HG02938 (cell line): ENCODE results near the gene GLB1L3.
"Not testable (repeated sequence)": the region's sequence is repeated elsewhere in the genome, so short reads cannot be mapped to it uniquely, and the experiment has no call there.

Experiments
- ATAC-seq: cut with Tn5 transposase; IDR thresholded peaks from one replicate; pipeline ENCODE4 v1.9.1; 2021; ENCODE audit warnings: mild to moderate bottlenecking, moderate library complexity; ENCODE audit not compliant: unreplicated experiment

GLB1L3 gene

DNA sequence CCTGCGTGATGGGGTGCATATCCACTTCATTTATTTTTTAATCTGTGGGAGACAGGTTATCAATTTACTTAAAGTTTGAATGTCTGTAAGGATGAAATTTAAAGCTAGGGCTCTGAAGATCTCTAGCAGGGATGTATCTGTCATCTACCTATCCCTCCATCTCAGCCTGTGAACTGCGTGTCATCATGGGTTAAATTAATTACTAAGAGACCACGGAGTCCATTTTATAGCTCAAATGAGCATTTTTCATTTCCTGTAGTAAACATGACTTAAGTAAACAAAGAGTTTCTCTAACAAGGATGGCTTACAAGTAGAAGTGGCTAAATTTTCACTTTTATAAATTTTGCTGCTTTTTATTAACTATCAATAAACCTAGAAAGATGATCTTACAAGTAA, 2.9 kb upstream of the GLB1L3 start:
- ATAC-seq = no peak

DNA sequence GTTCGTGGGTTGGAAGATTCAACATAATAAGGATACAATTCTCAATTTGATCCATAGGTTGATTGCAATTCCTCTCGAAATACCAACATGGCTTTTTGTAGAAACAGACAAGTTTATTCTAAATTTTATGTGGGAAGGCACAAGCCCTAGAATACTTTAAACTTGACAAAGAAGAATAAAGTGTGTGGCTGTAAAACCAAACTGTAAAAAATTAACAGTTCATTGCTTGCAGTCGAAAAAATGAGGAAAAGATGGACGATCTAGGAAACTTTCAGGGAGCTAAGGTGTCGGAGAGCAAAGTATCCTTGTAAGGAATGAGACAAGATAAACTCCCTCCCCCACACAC, 1.0 kb upstream of the GLB1L3 start:
- ATAC-seq = no peak

DNA sequence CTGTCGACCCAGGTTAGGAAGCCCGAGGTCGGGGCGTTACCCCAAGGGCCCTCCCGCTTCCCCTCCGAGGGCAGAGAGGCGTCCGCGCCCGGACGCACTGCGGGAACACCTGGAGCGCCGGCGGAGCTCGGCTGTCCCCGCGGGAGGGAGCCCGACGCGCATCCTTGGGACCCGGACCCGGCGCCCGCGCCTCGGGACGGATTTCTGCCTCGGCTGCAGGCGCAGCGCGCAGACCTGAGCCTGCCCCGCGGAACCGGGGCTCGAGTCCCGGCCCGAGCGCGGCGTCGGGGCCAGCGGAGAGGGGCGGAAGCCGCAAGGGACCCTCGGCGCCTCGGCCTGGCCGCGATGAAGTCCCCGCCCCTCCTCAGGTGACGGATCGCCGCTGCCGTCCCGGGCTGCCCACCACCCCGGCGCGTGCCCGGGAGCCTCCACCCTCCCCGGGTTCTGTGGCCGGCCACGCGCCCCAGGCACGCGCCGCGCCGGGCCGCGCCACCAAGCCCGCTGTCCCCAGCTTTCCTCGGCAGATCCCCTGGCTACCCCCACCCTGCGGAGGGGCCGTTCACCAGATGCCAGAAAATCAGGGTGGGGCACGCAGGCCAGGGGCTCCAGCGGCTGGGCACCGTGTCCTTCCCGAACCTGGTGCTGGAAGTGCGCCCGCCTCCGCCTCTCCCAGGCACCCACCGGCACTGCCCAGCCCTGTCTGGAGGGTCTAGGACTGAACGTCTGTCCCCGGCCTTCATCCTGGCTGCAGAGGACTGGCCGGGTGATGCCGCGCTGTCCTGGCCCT, 410 bp downstream of the GLB1L3 start:
- peak; percentile 32 for ATAC-seq

DNA sequence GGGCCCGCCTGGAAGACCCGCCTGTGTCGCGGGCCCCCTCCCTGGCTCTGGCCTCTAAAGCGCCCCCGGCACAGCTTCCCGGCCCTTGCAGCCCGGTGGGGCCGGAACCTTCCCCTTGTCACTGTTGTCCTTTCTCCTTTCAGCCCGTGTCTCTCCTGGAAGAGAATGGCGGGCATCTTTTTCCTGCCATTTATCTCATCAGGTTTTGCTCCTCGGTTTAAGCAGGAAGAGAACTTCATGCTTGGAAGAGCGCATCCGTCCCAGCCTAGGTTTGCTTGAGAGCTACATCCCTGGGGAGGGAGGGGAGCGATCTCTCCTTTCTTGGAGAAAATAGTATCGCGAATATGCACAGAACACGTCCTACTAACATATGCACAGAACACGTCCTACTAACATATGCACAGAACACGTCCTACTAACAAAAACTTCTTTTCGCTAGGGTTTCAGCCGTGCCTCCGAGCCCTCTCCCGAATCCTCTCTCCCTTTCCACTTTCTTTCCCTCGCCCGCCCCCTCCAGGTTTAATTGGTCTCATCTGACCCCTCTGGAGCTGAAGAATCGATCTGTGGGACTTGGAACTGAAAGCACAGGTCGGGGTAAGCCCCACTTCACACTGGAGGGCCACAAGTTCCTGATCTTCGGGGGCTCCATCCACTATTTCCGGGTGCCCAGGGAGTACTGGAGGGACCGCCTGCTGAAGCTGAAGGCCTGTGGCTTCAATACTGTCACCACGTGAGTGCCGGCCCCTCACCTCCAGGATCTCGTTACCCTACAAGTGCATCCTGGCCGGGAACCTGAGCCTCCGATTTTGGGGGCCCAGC, 1.2 kb downstream of the GLB1L3 start:
- no peak for ATAC-seq

DNA sequence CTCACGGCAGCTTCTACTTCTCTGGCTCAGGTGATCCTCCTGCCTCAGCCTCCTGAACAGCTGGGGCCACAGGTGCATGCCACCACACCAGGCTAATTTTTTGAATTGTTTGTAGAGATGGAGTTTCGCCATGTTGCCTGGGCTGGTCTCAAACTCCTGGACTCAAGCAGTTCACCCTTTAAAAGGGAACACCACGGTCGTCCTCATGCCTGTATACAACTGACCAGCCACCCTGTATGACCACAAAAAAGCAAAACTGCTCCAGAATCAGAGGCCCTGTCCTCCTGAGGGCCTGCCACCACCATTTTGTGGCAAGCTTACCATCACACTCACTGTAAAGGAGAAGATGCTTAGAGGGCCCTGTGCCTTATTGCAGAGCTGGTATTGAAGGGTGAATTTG, 2.2 kb downstream of the GLB1L3 start:
- ATAC-seq = no peak

DNA sequence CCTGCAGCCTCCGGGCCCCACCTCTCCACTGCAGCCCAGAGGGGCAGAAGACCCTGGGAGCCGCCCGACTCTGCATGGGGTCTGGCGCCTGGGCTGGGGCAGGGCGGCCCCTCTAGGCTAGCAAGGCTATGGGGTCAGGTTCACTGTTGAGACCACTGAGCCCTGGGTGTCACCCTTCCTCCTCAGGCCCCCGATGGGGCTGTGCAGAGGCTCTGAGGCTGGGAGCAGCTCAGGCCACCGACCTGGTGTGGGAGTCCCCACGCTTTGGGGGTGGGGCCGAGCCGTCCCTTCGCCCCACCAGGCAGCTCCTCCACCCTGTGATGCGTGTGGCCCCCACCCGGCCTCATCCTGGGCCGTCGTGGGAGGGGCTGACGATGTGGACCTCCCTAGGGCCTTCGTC, 5.5 kb downstream of the GLB1L3 start:
- ATAC-seq = not testable (repeated sequence)

DNA sequence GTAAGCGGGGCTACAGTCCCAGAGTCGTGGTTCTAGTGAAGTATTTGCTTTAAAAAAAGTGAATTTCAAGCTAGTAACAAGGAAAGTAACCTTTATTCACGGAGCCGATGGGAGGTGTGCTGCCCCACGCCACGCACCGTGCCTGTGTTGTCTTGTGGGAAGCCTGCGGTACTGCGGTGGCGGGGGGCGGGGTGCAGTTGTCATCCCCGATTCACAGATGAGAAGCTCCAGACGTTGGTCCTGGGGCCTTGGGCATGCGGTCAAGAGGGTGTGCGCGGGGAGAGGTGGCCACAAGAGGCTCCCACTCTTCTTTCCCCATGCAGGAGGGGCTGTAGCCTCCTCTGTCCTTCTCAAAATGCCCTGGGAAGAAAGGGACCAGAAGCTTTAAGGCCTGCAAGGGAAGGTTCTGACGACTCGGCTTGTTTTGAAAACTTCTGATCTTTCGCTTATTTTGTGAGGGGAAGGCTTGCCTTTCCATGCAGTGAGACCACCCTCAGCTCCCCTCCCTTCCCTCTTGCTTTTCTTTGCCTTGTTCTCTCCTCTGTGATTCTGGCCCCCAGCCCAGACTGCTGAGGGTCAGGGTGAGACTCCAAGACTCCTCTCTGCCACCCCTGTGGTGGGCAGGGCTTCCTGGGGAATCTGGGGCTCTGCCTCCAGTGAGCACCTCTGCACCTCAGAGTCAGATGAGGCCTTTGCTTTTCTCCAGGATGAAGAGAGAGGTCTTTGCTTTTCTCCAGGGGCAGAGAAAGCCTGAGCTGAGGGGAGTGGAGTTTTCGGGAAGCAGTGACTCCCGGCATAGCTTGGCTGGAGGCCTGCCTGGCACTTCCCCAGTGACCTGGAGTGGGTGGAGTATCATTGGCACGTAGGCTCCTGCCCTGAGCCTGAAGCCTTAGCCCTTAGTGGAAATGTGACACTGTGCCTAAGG, 6.2 kb downstream of the GLB1L3 start:
- ATAC-seq = no peak

DNA sequence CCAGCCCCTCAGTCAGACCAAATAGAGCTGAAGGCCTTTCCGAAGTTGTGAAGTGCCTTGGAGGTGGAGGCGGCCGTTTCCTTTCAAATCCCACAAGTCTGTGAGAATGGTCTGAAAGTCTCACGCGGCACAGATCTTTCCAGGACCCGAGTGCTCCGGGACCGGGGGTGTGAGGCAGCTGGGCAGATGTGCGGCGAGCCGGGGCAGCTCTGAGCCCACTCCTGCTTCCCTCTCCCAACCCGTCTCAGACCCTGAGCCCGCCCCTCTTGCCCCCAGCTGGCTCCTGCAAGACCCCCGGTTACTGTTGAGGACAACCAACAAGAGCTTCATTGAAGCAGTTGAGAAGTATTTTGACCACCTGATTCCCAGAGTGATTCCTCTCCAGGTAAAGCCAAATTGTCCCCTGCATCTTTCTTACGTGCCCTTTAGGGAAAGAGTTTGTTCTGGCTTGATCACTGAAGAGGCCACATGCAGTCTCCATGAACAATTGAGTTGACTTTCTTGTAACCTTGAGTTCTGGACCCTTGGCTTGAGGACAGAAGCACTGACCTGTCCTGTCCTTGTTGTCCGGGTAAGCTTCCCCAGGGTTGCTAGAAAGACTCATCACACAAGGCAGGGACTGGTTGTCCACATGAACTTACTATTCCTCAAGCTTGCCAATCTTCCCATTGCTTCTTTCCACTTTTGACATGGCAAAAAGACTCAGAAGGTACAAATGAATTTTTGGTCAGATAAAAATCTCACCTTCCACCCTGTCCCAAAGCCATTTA, 7.5 kb downstream of the GLB1L3 start:
- ATAC-seq = no peak

DNA sequence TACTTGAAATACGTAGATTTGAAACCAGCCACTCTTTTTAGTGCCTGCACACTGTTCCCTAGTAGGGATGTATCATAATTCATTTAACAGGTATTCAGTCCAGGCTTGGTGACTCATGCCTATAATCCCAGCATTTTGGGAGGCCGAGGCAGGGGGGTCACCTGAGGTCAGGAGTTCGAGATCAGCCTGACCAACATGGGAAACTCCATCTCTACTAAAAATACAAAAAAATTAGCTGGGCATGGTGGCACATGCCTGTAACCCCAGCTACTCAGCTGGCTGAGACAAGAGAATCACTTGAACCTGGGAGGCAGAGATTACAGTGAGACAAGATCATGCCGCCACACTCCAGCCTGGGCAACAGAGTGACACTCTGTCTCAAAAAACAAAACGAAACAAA, 8.2 kb downstream of the GLB1L3 start:
- ATAC-seq = not testable (repeated sequence)

DNA sequence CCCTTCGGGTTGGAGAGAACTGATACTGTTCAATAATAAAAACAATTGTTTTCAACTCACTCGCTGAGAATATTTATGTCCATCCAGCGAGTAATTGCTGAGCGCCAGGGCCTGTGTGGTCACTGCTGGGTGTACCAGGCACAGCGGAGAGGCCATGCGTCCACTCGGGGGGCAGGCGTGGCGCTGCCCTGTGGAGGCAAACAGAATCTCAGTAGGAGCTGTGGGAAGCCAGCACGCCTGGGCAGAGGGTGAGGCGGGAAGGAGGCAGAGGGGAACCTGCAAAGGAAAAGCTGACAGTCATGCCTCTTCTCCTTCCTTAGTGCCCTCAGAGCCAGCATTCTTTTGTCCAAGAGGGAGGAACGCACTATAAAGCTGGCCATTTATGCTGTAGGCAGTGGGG, 11.4 kb downstream of the GLB1L3 start:
- ATAC-seq = no peak

DNA sequence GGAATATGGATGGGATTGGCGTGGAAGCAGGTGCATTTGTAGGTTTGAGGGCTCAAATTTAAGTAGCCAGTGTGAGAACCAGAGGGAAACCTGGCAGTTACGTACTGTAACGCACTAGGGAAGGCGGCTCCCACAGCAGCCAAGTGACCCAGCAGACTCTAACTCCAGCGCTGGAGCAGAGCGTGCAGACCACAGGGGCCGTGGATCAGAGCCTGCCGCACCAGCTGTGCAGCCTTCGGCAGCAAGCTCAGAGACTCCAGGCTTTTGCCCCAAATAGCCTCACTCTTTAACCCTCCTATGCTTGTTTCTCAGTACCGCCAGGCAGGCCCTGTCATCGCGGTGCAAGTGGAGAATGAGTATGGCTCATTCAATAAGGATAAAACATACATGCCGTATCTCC, 12.3 kb downstream of the GLB1L3 start:
- ATAC-seq = no peak

DNA sequence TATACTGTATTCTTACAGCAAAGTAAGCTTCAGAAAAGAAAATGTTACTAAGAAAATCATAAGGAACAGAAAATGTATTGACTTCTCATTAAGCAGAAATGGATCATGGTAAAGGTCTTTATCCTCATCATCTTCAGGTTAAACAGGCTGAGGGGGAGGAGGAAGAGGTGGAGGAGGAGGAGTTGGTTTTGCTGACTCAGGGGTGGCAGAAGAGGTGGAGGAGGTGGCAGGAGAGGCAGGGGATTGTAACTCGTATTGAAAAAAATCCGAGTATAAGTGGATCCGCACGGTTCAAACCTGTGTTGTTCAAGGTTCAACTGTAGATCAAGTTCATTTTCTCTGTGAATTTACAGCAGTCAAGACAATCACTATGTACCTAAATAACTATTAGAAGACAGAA, 13.0 kb downstream of the GLB1L3 start:
- ATAC-seq = no peak

DNA sequence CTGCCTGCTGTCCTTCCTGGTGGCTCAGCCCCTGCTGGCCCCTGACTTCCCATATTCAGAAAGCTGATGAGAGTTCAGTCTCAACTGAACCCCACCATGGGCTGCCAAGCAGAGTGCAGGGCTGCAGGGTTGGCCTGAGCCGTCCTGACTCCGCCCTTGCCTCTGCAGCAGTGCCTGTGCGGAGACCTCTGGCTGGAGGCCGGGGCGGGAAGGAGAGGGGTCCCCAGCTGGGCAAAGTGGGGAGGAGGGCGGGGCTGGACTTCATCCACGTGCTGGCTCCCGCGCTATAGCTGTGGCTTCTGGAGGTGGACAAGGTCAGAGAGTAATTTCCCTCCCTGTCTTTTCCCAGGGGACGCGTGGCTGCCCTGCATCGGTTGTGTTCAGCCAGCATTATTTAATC, 13.6 kb downstream of the GLB1L3 start:
- ATAC-seq = no peak

DNA sequence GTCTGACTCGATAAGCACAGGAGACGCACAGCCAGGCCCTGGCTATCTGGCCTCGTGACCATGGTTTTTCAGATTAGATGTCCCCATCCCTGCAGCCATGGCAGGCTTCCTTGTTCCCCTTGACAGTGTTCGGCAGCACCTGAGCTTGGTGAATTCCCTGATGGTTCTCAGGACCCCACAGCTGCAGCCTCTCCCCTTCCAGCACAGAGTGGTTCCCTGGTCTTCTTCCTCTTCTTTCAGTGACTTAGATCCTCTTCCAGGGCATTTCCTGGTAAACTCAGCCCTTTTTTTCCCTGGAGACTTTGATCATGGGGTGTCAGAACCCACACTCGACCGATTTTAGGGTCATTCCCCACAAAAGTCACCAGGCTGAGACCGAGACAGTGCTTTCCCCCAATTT, 14.5 kb downstream of the GLB1L3 start:
- ATAC-seq = no peak

DNA sequence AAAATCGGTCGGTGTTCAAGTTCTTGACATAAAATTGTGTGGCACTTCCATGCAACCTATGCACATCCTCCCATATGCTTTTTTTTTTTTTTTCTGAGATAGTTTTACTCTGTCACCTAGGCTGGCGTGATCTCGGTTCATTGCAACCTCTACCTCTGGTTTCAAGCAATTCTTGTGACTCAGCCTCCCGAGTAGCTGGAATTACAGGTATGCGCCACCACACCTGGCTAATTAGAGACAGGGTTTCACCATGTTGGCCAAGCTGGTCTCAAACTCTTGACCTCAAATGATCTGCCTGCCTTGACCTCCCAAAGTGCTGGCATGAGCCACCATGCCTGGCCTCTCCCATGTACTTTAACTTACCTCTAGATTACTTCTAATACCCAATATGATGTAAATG, 15.0 kb downstream of the GLB1L3 start:
- ATAC-seq = no peak

DNA sequence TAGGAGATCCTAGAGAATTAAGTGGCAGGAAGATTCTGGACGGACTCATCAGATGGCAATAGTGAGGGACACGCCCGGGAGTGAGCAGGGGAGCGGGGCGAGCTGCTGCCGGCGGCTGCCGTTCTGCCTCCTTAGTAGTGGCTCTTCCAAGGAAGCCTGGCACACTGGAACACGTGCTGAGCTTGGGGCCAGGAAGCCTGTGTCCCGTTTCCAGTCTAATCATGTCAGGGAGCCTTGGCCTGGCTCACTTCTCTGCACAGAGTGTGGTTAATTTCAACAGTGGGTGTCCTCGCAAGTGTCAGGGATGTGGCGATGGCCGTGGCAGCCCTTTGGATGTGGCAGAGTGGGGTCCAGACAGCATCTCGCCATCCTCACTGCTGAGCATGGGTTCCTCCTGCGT, 16.5 kb downstream of the GLB1L3 start:
- ATAC-seq = no peak

DNA sequence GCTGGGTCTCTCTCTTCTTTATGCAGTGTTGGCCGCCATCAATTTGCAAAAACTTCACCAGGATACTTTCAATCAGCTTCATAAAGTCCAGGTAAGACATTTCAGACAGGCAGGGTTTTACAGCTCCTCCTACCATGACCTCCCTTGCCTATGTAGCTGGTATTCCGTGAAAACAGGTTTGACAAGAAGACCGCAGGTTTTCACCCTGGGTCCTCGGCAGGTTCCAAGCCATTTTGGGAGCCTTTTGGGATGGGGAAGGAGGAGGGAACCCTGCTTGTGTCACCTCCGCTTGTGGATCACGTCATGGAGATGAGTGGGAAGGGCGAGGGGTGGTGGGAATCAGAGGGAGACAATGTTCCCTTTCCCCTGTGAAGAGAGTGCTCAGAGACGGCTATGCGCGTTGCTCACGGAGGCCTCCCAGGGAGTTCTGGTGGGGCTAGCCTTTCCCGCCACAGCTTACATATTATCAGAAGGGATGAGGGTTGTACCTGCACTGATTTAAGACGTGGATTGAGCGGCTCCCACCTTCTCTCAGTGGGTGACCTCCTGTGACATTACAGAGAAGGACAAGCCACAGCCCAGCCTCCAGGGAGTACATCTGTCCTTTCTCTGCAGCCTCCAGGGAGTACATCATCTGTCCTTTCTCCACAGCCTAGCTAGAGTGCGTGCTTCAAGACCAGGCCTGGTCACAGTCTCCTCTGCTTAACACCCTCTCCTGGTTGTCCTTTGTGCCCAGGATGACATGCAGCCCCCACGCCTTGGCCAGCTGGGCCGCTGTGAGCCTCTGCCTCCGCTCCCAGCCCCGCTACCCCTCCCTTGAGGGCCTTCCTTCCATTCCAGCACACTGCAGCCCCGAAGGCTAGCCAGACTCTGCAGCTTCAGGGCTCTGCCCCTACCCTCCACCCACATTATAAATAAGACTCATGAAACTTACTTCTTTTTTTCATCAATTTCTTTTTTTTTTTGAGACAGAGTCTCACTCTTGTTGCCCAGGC, 17.2 kb downstream of the GLB1L3 start:
- ATAC-seq = no peak

DNA sequence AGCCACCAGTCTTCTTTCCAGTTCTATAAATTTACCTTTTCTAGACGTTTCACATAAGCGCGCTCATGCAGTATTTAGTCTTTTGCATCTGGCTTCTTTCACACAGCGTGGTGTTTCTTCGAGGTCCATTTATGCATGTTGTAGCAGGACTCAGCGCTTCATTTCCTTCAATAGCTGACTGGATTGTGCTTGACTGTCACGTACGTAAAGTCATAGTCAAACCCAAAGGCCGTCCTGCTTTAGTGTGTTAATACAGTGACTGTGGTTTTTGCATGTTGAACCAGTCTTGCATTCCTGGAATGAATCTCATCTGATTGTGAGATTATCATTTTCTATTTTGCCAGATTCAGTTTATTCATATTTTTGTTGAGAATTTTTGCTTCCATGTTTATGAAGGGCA, 18.5 kb downstream of the GLB1L3 start:
- no peak for ATAC-seq

DNA sequence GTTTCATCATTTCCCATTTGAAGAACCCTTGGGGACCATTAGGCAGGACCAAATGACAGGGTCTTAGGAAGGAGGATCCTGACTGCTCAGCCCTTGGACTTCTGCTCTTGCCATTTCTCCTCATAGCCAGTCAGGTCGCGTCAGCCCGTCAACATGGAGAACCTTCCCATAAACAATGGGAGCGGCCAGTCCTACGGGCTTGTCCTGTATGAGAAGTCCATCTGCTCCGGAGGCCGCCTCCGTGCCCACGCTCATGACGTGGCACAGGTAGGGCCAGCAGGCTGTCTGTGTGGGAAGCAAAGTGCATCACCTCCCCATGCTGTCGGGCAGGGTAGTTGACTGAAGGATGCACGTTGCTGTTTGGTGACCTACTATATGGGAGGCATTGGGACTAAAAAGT, 36.0 kb downstream of the GLB1L3 start:
- no peak for ATAC-seq
